H1 (cell line): Measurements from ENCODE around the gene AP1S3. TPM values are rescaled to one million over a fixed set of nuclear protein-coding genes. Genes with fewer than 3 reads are reported as not detected.

Experiments used
- HDAC2 ChIP-seq, 2 experiments: fragments of 300-600 bp in 1 of 2; sonication (generic) in 1 of 2; IDR thresholded peaks; 2 replicates each; pipeline ENCODE4 v1.6.1; 2011 to 2012; ENCODE audit warnings: low read depth in 2 of 2, low read length in 2 of 2, mild to moderate bottlenecking in 2 of 2, moderate library complexity in 2 of 2, borderline replicate concordance in 1 of 2, inconsistent platforms in 1 of 2
- polyA plus RNA-seq, 7 experiments: library from polyadenylated mRNA; depleted of rRNA in 3 of 7; stranded (reverse) in 5 of 7; unstranded in 2 of 7; fragments of >200 nt in 5 of 7; fragments of 200-250 nt in 2 of 7; gene quantifications; 1 replicate in 5 of 7; 2 replicates in 1 of 7; 4 replicates in 1 of 7; pipeline versions ENCODE4 v1.2.1 to v1.2.3, GENCODE V29; 2011 to 2013; ENCODE audit warnings: missing spikeins in 2 of 7, mixed read lengths in 2 of 7
- total RNA-seq: library from RNA; stranded (reverse); fragmentation: NEBNext Ultra II Directional; extraction: Animal tissue kit (Norgen Biotek cat#: 25700); gene quantifications from 2 replicates; pipeline ENCODE4 v1.2.1, GENCODE V29; 2021
- TF ChIP-seq, protein P1 (sequence below): IDR thresholded peaks from 2 replicates; pipeline ENCODE4 v1.6.1; 2011; ENCODE audit warnings: low read length, improper control_type of control experiment

Gene AP1S3
- total and polyA plus RNA-seq, 2 of the 8 experiments (the other 6 are each of a cell fraction or from before 2014, with no cell fraction given) = 3.9 to 20.2 TPM

DNA sequence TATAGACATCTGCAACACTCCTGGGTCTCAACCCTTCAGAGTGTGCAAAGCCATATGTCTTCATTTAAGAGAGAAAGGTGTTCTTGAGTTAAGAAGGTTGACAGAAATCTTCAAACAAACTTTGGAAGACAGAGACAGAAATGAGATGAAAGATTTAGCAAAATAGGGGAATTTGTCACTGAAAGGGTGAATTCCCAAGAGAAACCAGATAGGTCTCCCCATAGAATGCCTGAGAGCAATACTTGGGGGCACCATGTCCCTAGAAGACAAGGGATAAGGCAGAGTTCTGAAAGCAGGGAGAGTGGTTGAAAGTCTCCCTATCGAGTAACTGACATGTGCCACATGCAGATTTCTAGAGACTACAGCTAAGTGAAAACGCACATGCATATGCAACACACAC, 50.0 kb downstream of the AP1S3 start (continued):
- TF ChIP-seq, protein P1, sequence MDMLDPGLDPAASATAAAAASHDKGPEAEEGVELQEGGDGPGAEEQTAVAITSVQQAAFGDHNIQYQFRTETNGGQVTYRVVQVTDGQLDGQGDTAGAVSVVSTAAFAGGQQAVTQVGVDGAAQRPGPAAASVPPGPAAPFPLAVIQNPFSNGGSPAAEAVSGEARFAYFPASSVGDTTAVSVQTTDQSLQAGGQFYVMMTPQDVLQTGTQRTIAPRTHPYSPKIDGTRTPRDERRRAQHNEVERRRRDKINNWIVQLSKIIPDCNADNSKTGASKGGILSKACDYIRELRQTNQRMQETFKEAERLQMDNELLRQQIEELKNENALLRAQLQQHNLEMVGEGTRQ = no peak
- no peak for TF ChIP-seq HDAC2 (IDR thresholded peaks at IDR 0.05; ENCODE audit: borderline replicate concordance in 1 of 2, low read depth in 2 of 2, low read length in 2 of 2)
